ENCODE results near the gene BACH2.

DNA sequence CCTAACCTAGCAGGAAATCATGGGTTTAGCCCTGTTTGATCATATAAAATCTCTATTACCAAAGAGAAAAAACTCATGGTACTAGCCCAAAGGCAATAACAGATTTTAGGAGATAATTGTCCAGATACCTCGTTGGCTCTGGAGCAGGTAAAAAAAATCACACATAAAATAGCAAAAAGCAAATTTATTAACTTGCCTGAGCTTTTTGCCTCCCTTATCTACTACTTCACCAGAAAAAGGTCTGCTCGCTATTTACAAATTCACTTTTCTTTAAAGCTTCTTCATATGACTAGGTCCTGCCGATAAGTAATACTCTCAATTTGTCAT, 320.0 kb downstream of the BACH2 start:
- TF ChIP-seq, protein P1, sequence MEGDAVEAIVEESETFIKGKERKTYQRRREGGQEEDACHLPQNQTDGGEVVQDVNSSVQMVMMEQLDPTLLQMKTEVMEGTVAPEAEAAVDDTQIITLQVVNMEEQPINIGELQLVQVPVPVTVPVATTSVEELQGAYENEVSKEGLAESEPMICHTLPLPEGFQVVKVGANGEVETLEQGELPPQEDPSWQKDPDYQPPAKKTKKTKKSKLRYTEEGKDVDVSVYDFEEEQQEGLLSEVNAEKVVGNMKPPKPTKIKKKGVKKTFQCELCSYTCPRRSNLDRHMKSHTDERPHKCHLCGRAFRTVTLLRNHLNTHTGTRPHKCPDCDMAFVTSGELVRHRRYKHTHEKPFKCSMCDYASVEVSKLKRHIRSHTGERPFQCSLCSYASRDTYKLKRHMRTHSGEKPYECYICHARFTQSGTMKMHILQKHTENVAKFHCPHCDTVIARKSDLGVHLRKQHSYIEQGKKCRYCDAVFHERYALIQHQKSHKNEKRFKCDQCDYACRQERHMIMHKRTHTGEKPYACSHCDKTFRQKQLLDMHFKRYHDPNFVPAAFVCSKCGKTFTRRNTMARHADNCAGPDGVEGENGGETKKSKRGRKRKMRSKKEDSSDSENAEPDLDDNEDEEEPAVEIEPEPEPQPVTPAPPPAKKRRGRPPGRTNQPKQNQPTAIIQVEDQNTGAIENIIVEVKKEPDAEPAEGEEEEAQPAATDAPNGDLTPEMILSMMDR (IDR thresholded peaks at IDR 0.05; ENCODE audit: insufficient read depth, low read length, poor library complexity, severe bottlenecking) = no peak
- no peak for TF ChIP-seq EZH2phosphoT487 (conservative IDR thresholded peaks at IDR 0.05; ENCODE audit: low read length)
